GM12878 (cell line): Measurements from ENCODE around the gene DCDC2. TPM values are rescaled to one million over a fixed set of nuclear protein-coding genes. Genes with fewer than 3 reads are reported as not detected.

Experiments used
- ATAC-seq: fragments of 200-7000 bp; cut with Tn5 transposase; 3 replicates; pipeline ENCODE4 v1.9.1; 2020; ENCODE audit warnings: mild to moderate bottlenecking, moderate library complexity
- BruUV-seq: library from RNA; stranded (reverse); fragments of 400-500 nt; replicated peaks from 2 replicates; lab custom pipeline; 2021; lab: Mats Ljungman, UMichigan
- CTCF ChIA-PET: fragments of 300-600 bp; sonication (Branson Sonifier 250); formaldehyde crosslinking; extraction: SDS; loops from one replicate; lab custom pipeline; 2021; ENCODE audit warnings: inconsistent platforms; lab: Yijun Ruan, JAX
- POLR2A ChIA-PET: fragments of 350-600 bp; formaldehyde crosslinking; extraction: SDS; loops from one replicate; lab custom pipeline; 2021; ENCODE audit warnings: inconsistent platforms; lab: Charles Lee
- RAD21 ChIA-PET: fragments of 300-600 bp; sonication (Branson Sonifier 250); formaldehyde crosslinking; loops from one replicate; lab custom pipeline; 2023; ENCODE audit warnings: antibody characterized with exemption; ENCODE audit not compliant: unreplicated experiment; lab: Charles Lee
- SMC1A ChIA-PET: fragments of 300-600 bp; sonication (Branson Sonifier 250); formaldehyde crosslinking; loops from one replicate; lab custom pipeline; 2023; ENCODE audit not compliant: unreplicated experiment, uncharacterized antibody; lab: Charles Lee
- DNase-seq: peaks from one replicate; pipeline ENCODE4 v3.0.0-alpha.2; 2011; ENCODE audit warnings: low read depth, low spot score
- FAIRE-seq: peaks from 3 replicates; lab custom pipeline; 2011; peaks lifted over from hg19 to GRCh38; lab: Jason Lieb, UNC
- H2AFZ ChIP-seq: 2 replicates; pipeline ENCODE4 v1.6.0; 2011; ENCODE audit warnings: low read depth, low read length, control low read depth; ENCODE audit not compliant: control insufficient read depth
- H3K27ac ChIP-seq: 2 replicates; pipeline ENCODE4 v1.5.1; 2011; ENCODE audit warnings: control low read depth; ENCODE audit not compliant: control insufficient read depth, insufficient read depth
- H3K27me3 ChIP-seq, 2 experiments: replicated peaks in 1 of 2; 2 replicates each; pipeline versions ENCODE4 v1.6.0 to v1.6.1; 2011; ENCODE audit warnings: low read length in 1 of 2; ENCODE audit not compliant: control insufficient read depth in 2 of 2, insufficient read depth in 2 of 2
- H3K36me3 ChIP-seq, 2 experiments: 2 replicates each; pipeline ENCODE4 v1.5.1; 2011; ENCODE audit warnings: low read length in 1 of 2; ENCODE audit not compliant: control insufficient read depth in 2 of 2, insufficient read depth in 2 of 2
- H3K4me1 ChIP-seq: 2 replicates; pipeline ENCODE4 v1.6.1; 2011; ENCODE audit warnings: mild to moderate bottlenecking, low read length, moderate library complexity, mixed read lengths; ENCODE audit not compliant: control insufficient read depth, insufficient read depth
- H3K4me2 ChIP-seq: 2 replicates; pipeline ENCODE4 v1.6.0; 2011; ENCODE audit warnings: control low read depth; ENCODE audit not compliant: control insufficient read depth, insufficient read depth
- H3K4me3 ChIP-seq: fragments of 200-600 bp; sonication (generic); 2 replicates; pipeline ENCODE4 v1.5.1; 2016
- H3K79me2 ChIP-seq: 2 replicates; pipeline ENCODE4 v1.6.0; 2011; ENCODE audit warnings: low read length; ENCODE audit not compliant: control insufficient read depth, insufficient read depth
- H3K9ac ChIP-seq: 2 replicates; pipeline ENCODE4 v1.8.0; 2011; ENCODE audit warnings: low read length, control low read depth, mixed read lengths; ENCODE audit not compliant: control insufficient read depth, insufficient read depth
- H3K9me3 ChIP-seq: replicated peaks from 3 replicates; pipeline ENCODE4 v1.5.1; 2011; ENCODE audit warnings: mild to moderate bottlenecking, low read length; ENCODE audit not compliant: control insufficient read depth, insufficient read depth
- H4K20me1 ChIP-seq: 2 replicates; pipeline ENCODE4 v1.6.0; 2011; ENCODE audit not compliant: control insufficient read depth, insufficient read depth
- BHLHE40 ChIP-seq, 2 experiments: fragments of 450-650 bp in 1 of 2; IDR thresholded peaks; 2 replicates each; pipeline ENCODE4 v1.6.1; 2011 to 2017; ENCODE audit warnings: low read depth in 2 of 2, borderline replicate concordance in 1 of 2, improper control_type of control experiment in 1 of 2, low read length in 1 of 2, mild to moderate bottlenecking in 1 of 2
- FOXM1 ChIP-seq: IDR thresholded peaks from 2 replicates; pipeline ENCODE4 v1.6.1; 2012; ENCODE audit warnings: low read depth, mild to moderate bottlenecking, inconsistent platforms, low read length, moderate library complexity
- HDAC2 ChIP-seq: fragments of 200-600 bp; sonication (generic); IDR thresholded peaks from 2 replicates; pipeline ENCODE4 v1.6.1; 2017
- MTA2 ChIP-seq: fragments of 450-650 bp; IDR thresholded peaks from 2 replicates; pipeline ENCODE4 v1.6.1; 2016; ENCODE audit warnings: low read depth, mild to moderate bottlenecking, moderate library complexity
- PBX3 ChIP-seq: IDR thresholded peaks from 2 replicates; pipeline ENCODE4 v1.6.1; 2011; ENCODE audit warnings: mild to moderate bottlenecking, low read depth, low read length, moderate library complexity; ENCODE audit not compliant: insufficient replicate concordance
- RAD21 ChIP-seq: IDR thresholded peaks from 2 replicates; pipeline ENCODE4 v1.6.1; 2011; ENCODE audit warnings: mild to moderate bottlenecking, low read depth, low read length, moderate library complexity; ENCODE audit not compliant: insufficient read depth
- RELA ChIP-seq: fragments of 450-650 bp; IDR thresholded peaks from 2 replicates; pipeline ENCODE4 v1.8.0; 2014; ENCODE audit warnings: borderline replicate concordance; ENCODE audit not compliant: partially characterized antibody
- SREBF1 ChIP-seq: IDR thresholded peaks from 2 replicates; pipeline ENCODE4 v1.6.1; 2012; ENCODE audit warnings: mild to moderate bottlenecking, low read length
- ZBED1 ChIP-seq: IDR thresholded peaks from 2 replicates; pipeline ENCODE4 v1.6.1; 2016; ENCODE audit warnings: borderline replicate concordance
- ZBTB11 ChIP-seq: fragments of 450-650 bp; formaldehyde crosslinking; IDR thresholded peaks from 2 replicates; pipeline ENCODE4 v1.5.0; 2022; ENCODE audit warnings: mild to moderate bottlenecking, missing genetic modification characterization
- WGBS: methylation state at CpG from one replicate; pipeline ENCODE4 v1.1.6; 2016; ENCODE audit warnings: low lambda C conversion rate; ENCODE audit not compliant: insufficient replicate concordance, insufficient coverage; ENCODE audit errors: missing lambda C conversion rate; 5-methylcytosine and 5-hydroxymethylcytosine counted together
- in situ Hi-C: fragments of 300-500 bp; cut with MboI; formaldehyde crosslinking; loops from 9 replicates; pipeline ENCODE4 v1.14.3; 2018; ENCODE audit warnings: mixed read lengths
- intact Hi-C: fragments of 100-400 bp; cut with micrococcal nuclease; formaldehyde crosslinking; loops from one replicate; pipeline ENCODE4 v1.14.2; 2022; ENCODE audit not compliant: unreplicated experiment
- polyA plus RNA-seq, 11 experiments: library from polyadenylated mRNA; depleted of rRNA in 4 of 11; unstranded in 6 of 11; stranded (reverse) in 5 of 11; fragments of >200 nt; fragmentation: Nextera tagmentation in 4 of 11; fragmentation: Illumina TruSeq in 1 of 11; extraction: Ambion mirVana in 4 of 11; extraction: Trizol in 1 of 11; gene quantifications; 1 replicate in 1 of 11; 2 replicates in 10 of 11; pipeline versions ENCODE4 v1.2.1 to v1.2.3, GENCODE V29; 2011 to 2016; ENCODE audit warnings: inconsistent platforms in 2 of 11, missing spikeins in 2 of 11, low read depth in 1 of 11
- total RNA-seq, 4 experiments: library from RNA; depleted of rRNA in 3 of 4; stranded (reverse); fragments of >200 nt in 3 of 4; fragmentation: Illumina TruSeq in 1 of 4; extraction: Trizol in 1 of 4; gene quantifications; 2 replicates each; pipeline versions ENCODE4 v1.2.1 to v1.2.3, GENCODE V29; 2013 to 2021

DCDC2 gene
- total and polyA plus RNA-seq, 10 of the 15 experiments (the other 5 are each of a cell fraction or from before 2014, with no cell fraction given): under 0.01 to 0.03 TPM; not detected in 8

GRCh38 chr6:24396824-24397223 lies 39.0 kb upstream of the DCDC2 start:
- in situ Hi-C loops: no loop called here
- BruUV-seq: no TSS peak
- H3K4me2 ChIP-seq: no peak overlapping the region
- no peak overlapping the region for H3K9ac ChIP-seq
- H3K79me2 ChIP-seq: no peaks in the 10 kb centered on the region
- no peak overlapping the region for H2AFZ ChIP-seq
- WGBS: 0% methylated on average over 1 of the region's 1 CpG
- H3K36me3 ChIP-seq: no peaks in the 10 kb centered on the region
- H4K20me1 ChIP-seq: no peaks in the 10 kb centered on the region
- RAD21 ChIA-PET: no interaction called here
- SMC1A ChIA-PET: interaction anchor here (1.4 kb wide), 1 partner anchor 12 kb away, joined by 3 read pairs; no protein-coding TSS in a partner anchor
- no peaks in the 10 kb centered on the region for H3K4me1 ChIP-seq
- CTCF ChIA-PET: no interaction called here
- FAIRE-seq (no peak), ATAC-seq (no peak), DNase-seq (no peak)
- no peaks in the 10 kb centered on the region; the same call in 2 of the 3 replicates for H3K9me3 ChIP-seq
- POLR2A ChIA-PET: no interaction called here
- no peak overlapping the region for H3K4me3 ChIP-seq
- TF ChIP-seq PBX3: no peak
- no peak for TF ChIP-seq RELA
- peak; percentile 30; the same call in 1 of the 2 replicates for TF ChIP-seq RAD21
- intact Hi-C loops: no loop called here
- H3K27ac ChIP-seq: no peak overlapping the region
- no peaks in the 10 kb centered on the region for H3K27me3 ChIP-seq

- Histone ChIP-seq H3K27me3 (no peaks in the 10 kb centered on the region), H3K4me2 (no peak overlapping the region), H4K20me1 (no peaks in the 10 kb centered on the region), H3K9me3 (no peaks in the 10 kb centered on the region; the same call in 2 of the 3 replicates), H3K9ac (no peak overlapping the region), H3K4me1 (no peaks in the 10 kb centered on the region; the same call in 1 of the 2 replicates), H3K4me3 (no peak overlapping the region), H3K27ac (no peak overlapping the region), H3K36me3 (no peaks in the 10 kb centered on the region), H3K79me2 (no peaks in the 10 kb centered on the region), H2AFZ (no peak overlapping the region)
- DNase-seq: no peak
- POLR2A ChIA-PET: no interaction called here
- intact Hi-C loops: no loop called here
- no TSS peak for BruUV-seq
- no peak for FAIRE-seq
- RAD21 ChIA-PET: no interaction called here
- 50% methylated on average over 4 of the region's 4 CpGs for WGBS
- ATAC-seq: no peak
- SMC1A ChIA-PET: no interaction called here
- CTCF ChIA-PET: no interaction called here
- in situ Hi-C loops: no loop called here
- TF ChIP-seq ZBED1 (no peak), BHLHE40 (IDR thresholded peaks at IDR 0.05; ENCODE audit: borderline replicate concordance in 1 of 2, low read depth in 2 of 2, low read length in 1 of 2) (no peak), FOXM1 (no peak), HDAC2 (no peak), SREBF1 (no peak), MTA2 (no peak), ZBTB11 (CRISPR knock-in tag) (no peak)
Measured at GRCh38 chr6:24394780-24395437, 37.0 kb upstream of the DCDC2 start.
